ENCODE measurements around the gene AK5.

DNA sequence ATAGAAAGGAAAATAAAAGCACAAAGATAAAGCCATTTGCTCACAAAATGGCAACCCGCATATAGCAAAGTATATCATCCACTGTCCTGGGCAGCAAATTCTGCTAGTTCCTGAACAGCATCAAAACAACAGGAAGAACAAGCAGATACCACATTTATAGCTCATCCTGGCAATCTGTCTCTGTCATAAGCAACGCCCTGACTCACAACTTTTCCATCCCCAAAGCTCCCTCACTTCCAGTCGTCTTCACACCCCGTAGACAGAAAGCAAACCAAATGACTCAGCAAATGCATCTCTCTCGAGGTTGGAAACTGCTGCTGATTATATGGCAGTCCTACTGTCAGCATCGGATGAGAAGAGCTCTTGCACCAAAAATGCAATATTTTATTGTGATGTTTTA is 65.8 kb downstream of the AK5 start:
- TF ChIP-seq POLR2AphosphoS5 (IDR thresholded peaks at IDR 0.05) (no peak), POLR2A (IDR thresholded peaks at IDR 0.05) (no peak)
- TF ChIP-seq, protein P1, sequence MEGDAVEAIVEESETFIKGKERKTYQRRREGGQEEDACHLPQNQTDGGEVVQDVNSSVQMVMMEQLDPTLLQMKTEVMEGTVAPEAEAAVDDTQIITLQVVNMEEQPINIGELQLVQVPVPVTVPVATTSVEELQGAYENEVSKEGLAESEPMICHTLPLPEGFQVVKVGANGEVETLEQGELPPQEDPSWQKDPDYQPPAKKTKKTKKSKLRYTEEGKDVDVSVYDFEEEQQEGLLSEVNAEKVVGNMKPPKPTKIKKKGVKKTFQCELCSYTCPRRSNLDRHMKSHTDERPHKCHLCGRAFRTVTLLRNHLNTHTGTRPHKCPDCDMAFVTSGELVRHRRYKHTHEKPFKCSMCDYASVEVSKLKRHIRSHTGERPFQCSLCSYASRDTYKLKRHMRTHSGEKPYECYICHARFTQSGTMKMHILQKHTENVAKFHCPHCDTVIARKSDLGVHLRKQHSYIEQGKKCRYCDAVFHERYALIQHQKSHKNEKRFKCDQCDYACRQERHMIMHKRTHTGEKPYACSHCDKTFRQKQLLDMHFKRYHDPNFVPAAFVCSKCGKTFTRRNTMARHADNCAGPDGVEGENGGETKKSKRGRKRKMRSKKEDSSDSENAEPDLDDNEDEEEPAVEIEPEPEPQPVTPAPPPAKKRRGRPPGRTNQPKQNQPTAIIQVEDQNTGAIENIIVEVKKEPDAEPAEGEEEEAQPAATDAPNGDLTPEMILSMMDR (IDR thresholded peaks at IDR 0.05), result no peak

Measured in suprapubic skin (tissue), 4 donors.